ENCODE measurements around the gene CXCL14. TPM values are rescaled to one million over a fixed set of nuclear protein-coding genes. Genes with fewer than 3 reads are reported as not detected.

CXCL14 gene
- total RNA-seq, 1 experiment from 2014 or later = not detected

GRCh38 chr5:135592312-135593045 lies 13.7 kb upstream of the CXCL14 start:
- Histone ChIP-seq H3K4me3 (replicated peaks in 1 of 2; ENCODE audit: low read depth in 1 of 2, low read length in 2 of 2) (no peak overlapping the region), H2AFZ (ENCODE audit: low read depth, low read length, poor library complexity, severe bottlenecking) (no peak overlapping the region), H3K4me2 (ENCODE audit: low read length) (no peak overlapping the region), H3K4me1 (ENCODE audit: control insufficient read depth in 1 of 2, insufficient read depth in 2 of 2, low read length in 2 of 2) (no peaks in the 10 kb centered on the region), H3K79me2 (ENCODE audit: insufficient read depth, low read length) (no peaks in the 10 kb centered on the region), H3K27me3 (ENCODE audit: insufficient read depth, low read length) (peaks cover 27% of the 10 kb centered on the region), H3K27ac (ENCODE audit: low read depth, low read length) (no peak overlapping the region), H3K9me3 (ENCODE audit: control insufficient read depth in 1 of 2, insufficient read depth in 1 of 2, low read depth in 1 of 2, low read length in 2 of 2) (no peaks in the 10 kb centered on the region), H3K9me2 (ENCODE audit: insufficient read depth) (no peaks in the 10 kb centered on the region), H3K36me3 (ENCODE audit: control insufficient read depth in 1 of 2, insufficient read depth in 2 of 2, low read length in 2 of 2) (no peaks in the 10 kb centered on the region), H3K9ac (ENCODE audit: low read length) (no peak overlapping the region), H4K20me1 (ENCODE audit: insufficient read depth) (no peaks in the 10 kb centered on the region)
- TF ChIP-seq ZFX (IDR thresholded peaks at IDR 0.05) = no peak
- no peak for TF ChIP-seq REST (IDR thresholded peaks at IDR 0.05; ENCODE audit: low read depth)
- no peak for TF ChIP-seq JUND (IDR thresholded peaks at IDR 0.05)
- TF ChIP-seq POLR2AphosphoS5 (IDR thresholded peaks at IDR 0.05; ENCODE audit: low read depth, low read length) = no peak
- TF ChIP-seq CTCF (IDR thresholded peaks at IDR 0.05 in 2 of 3, conservative IDR thresholded peaks at IDR 0.05 in 1 of 3; ENCODE audit: borderline replicate concordance in 1 of 3, insufficient read depth in 1 of 3, low read depth in 2 of 3, low read length in 2 of 3) = no peak
- no peak for TF ChIP-seq EZH2 (IDR thresholded peaks at IDR 0.05)
- no peak for TF ChIP-seq FOSL1 (IDR thresholded peaks at IDR 0.05; ENCODE audit: low read depth)
- no peak for TF ChIP-seq SRF (IDR thresholded peaks at IDR 0.05; ENCODE audit: low read depth)
- TF ChIP-seq TCF7L2 (IDR thresholded peaks at IDR 0.05; ENCODE audit: borderline replicate concordance, extremely low read depth, insufficient read depth, insufficient read length) = no peak
- TF ChIP-seq POLR2A (IDR thresholded peaks at IDR 0.05; ENCODE audit: borderline replicate concordance, extremely low read depth, insufficient read depth, insufficient read length) = no peak
- no peak for TF ChIP-seq EZH2phosphoT487 (IDR thresholded peaks at IDR 0.05; ENCODE audit: borderline replicate concordance)
- TF ChIP-seq ELF1 (IDR thresholded peaks at IDR 0.05; ENCODE audit: borderline replicate concordance, low read depth) = no peak
- TF ChIP-seq ZBTB33 (IDR thresholded peaks at IDR 0.05; ENCODE audit: extremely low read depth, insufficient replicate concordance, low read length) = no peak
- no peak for TF ChIP-seq CEBPB (IDR thresholded peaks at IDR 0.05; ENCODE audit: low read depth)
- TF ChIP-seq SP1 (IDR thresholded peaks at IDR 0.05; ENCODE audit: low read depth) = no peak
- no peak for TF ChIP-seq EGR1 (IDR thresholded peaks at IDR 0.05; ENCODE audit: low read depth)
- RAD21 ChIA-PET (ENCODE audit: low non-redundant PET in 1 of 2, low total read pairs in 2 of 2, uncharacterized antibody in 2 of 2, unreplicated experiment in 2 of 2) = no interaction called here
- no TSS peak for BruUV-seq (replicated peaks)
- ATAC-seq = no peak
- intact Hi-C loops (cut with micrococcal nuclease) = no loop called here
- CTCF ChIA-PET = no interaction called here
- POLR2A ChIA-PET = no interaction called here
- DNase-seq (ENCODE audit: low read depth, low spot score) = no peak
